ENCODE data around the gene BAIAP2. TPM values are rescaled to one million over a fixed set of nuclear protein-coding genes. Genes with fewer than 3 reads are reported as not detected.
A peak's percentile ranks its signal among the peaks of the same experiment; 100 is the strongest.

BAIAP2 gene
- total RNA-seq, 4 donors from 2014 or later: 7.3 to 36.1 (median 15.4) TPM

DNA sequence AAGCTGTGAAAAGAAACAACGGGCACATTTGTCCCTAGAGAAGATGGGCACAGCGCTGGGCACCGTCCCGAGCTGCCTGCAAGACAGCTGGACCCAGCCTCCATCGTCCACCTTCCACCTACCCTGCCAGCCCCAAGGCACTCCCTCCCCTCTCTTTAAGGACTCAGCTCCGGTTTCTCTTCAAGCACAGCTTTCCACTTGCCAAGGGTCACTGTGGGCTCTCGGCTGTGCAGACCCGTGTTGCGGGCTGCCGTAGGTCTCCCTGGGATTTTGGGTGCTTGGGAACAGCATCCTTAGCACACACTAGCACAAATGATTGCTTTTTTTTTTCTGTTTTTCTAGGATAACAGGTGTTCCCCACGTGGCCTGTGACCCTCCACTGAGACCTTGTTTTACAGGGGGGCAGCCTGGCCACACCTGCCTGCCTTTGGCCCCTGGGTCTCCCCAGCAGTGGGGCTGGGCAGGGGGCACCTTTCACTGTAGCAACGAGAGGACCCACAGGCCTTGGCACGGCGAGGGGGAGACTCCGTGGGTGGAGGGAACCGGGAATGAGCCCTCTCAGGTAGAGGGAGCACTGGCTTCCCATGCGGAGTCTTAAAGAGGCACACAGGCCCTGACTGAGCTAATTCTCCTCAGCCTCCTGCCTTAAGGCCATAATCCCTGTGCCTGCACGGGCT, 41.9 kb upstream of the BAIAP2 start:
- DNase-seq (no peak), ATAC-seq (no peak)
- intact Hi-C loops (cut with DNase I; ENCODE audit: low total_unique reads): no loop called here
- Histone ChIP-seq H3K36me3 (peaks cover 0 to 33% of the 10 kb centered on the region in 2 donors), H3K4me3 (peak overlapping the region; percentile 70 to 83 (median 77)), H3K27ac (no peak overlapping the region), H3K27me3 (no peaks in the 10 kb centered on the region), H3K4me1 (peaks cover 24 to 33% of the 10 kb centered on the region in 2 donors), H3K9me3 (no peaks in the 10 kb centered on the region)
- no peak for TF ChIP-seq POLR2A (IDR thresholded peaks at IDR 0.05)
- TF ChIP-seq, protein P1, sequence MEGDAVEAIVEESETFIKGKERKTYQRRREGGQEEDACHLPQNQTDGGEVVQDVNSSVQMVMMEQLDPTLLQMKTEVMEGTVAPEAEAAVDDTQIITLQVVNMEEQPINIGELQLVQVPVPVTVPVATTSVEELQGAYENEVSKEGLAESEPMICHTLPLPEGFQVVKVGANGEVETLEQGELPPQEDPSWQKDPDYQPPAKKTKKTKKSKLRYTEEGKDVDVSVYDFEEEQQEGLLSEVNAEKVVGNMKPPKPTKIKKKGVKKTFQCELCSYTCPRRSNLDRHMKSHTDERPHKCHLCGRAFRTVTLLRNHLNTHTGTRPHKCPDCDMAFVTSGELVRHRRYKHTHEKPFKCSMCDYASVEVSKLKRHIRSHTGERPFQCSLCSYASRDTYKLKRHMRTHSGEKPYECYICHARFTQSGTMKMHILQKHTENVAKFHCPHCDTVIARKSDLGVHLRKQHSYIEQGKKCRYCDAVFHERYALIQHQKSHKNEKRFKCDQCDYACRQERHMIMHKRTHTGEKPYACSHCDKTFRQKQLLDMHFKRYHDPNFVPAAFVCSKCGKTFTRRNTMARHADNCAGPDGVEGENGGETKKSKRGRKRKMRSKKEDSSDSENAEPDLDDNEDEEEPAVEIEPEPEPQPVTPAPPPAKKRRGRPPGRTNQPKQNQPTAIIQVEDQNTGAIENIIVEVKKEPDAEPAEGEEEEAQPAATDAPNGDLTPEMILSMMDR (IDR thresholded peaks at IDR 0.05 in 4 of 5, conservative IDR thresholded peaks at IDR 0.05 in 1 of 5): no peak
- in situ Hi-C loops (cut with MboI; ENCODE audit: low sequenced_read_pairs in 4 of 4): no loop called here

DNA sequence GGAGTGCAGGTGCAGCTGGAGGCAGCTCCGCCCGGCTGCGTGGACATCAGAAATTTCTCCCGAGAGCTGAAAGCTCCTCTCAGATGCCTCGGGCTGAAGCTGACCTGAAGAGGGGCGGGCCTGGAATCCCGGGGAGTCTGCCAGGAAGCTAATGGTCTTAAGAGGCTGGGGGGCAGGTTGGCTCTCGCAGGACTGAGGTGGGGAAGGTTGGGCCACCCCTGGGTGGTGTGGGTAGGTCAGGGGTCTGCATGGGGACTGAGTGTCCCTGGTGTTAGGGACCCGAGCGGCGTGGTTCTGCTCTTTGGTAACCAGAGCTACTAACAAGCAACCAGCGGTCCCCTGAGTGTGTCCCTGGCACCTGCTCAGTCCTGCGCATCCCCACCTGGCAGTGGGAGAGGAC, 39.8 kb upstream of the BAIAP2 start:
- Histone ChIP-seq H3K9me3 (no peaks in the 10 kb centered on the region), H3K36me3 (peaks cover 0 to 52% of the 10 kb centered on the region in 2 donors), H3K4me1 (peaks cover 21 to 27% of the 10 kb centered on the region in 2 donors), H3K27me3 (no peaks in the 10 kb centered on the region), H3K4me3 (no peak overlapping the region), H3K27ac (no peak overlapping the region)
- in situ Hi-C loops (cut with MboI; ENCODE audit: low sequenced_read_pairs in 4 of 4) (no loop called here), intact Hi-C loops (cut with DNase I; ENCODE audit: low total_unique reads) (no loop called here)
- DNase-seq: no peak
- no peak for ATAC-seq
- TF ChIP-seq, protein P1 (IDR thresholded peaks at IDR 0.05 in 4 of 5, conservative IDR thresholded peaks at IDR 0.05 in 1 of 5): no peak

DNA sequence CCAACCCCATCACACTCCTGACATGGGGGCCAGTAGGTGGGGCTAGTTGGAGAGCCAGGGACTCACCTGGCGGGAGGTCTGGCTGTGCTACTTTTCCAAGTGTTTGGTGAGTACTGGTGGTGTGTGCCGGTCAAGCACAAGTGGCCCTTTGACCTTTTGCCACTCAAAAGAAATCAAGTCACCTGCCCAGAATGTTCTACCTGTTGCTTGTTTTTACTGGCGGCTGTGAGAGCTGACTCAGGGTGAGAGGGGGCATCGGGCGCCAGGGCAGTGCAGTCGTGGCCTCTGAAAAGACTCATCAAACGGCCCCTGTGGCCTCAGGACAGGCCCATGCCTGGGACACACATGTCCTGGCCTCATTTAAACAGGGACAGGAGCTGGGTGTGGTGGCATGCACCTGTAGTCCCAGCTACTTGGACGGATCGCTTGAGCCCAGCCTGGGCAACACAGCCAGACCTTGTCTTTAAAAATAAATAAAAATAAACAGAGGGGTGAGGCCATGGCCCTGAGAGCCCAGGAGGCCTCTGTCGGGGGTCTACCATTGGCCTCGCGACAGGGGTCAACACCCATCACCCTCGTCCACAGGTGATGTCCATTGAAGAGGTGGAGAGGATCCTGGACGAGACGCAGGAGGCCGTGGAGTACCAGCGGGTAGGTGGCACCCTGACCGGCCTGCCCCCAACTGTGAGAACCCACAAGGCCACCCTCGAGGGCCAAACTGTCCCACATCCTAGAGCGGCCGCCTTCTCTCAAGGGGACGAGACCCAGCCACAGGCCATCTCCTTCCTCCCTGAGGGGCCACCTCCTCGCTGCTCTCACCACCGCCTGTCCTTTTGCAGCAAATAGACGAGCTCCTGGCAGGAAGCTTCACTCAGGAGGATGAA, 38.3 kb upstream of the BAIAP2 start:
- H3K9me3 ChIP-seq: no peaks in the 10 kb centered on the region
- no peak overlapping the region for H3K27ac ChIP-seq
- ATAC-seq (no peak), DNase-seq (no peak)
- peaks cover 27 to 37% of the 10 kb centered on the region in 2 donors for H3K4me1 ChIP-seq
- no peak overlapping the region for H3K4me3 ChIP-seq
- intact Hi-C loops (cut with DNase I; ENCODE audit: low total_unique reads) (no loop called here), in situ Hi-C loops (cut with MboI; ENCODE audit: low sequenced_read_pairs in 4 of 4) (no loop called here)
- TF ChIP-seq POLR2A (IDR thresholded peaks at IDR 0.05): no peak
- TF ChIP-seq, protein P1 (IDR thresholded peaks at IDR 0.05 in 4 of 5, conservative IDR thresholded peaks at IDR 0.05 in 1 of 5): no peak
- H3K27me3 ChIP-seq: no peaks in the 10 kb centered on the region
- H3K36me3 ChIP-seq: peaks cover 0 to 52% of the 10 kb centered on the region in 2 donors

DNA sequence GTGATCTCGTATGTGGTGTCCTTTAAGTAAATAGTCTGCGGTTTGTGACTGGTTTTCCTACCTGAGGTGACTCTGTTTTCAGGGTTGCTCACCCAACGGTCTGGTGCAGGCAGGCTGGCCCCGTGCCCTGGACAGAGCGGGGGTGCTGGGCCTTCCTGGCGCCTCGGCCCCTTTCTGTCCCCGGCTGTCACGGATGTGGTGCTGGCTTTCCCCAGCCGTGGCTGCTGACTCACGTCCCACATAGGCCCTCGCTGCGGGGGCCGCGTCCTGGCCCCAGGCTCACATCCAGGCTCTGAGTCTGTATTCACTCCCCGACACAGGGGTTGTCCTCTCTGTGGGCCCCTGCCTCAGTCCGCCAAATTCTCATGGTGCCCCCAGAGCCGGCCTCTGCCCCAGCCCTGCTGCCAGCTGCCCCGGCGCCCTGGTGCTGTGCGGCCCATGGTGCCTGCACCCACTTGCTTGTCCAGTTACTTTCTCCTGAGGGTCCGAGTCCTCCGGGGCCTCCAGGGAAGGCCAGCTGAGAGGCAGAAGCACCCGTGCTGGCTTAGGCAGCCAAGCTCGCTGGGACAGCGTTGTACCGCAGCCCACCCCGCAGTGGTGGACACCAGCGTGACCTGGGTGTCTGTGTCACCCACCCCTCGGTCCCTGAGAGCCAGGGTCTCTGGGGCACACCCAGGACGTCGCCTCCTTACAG, 37.4 kb upstream of the BAIAP2 start:
- peaks cover 0 to 52% of the 10 kb centered on the region in 2 donors for H3K36me3 ChIP-seq

More for the DNA sequence above, 37.4 kb upstream of the BAIAP2 start:
- Histone ChIP-seq H3K4me3 (no peak overlapping the region), H3K27ac (no peak overlapping the region), H3K27me3 (peaks cover 0 to 2% (median under 1%) of the 10 kb centered on the region in 3 donors), H3K4me1 (peaks cover 33 to 42% of the 10 kb centered on the region in 2 donors), H3K9me3 (no peaks in the 10 kb centered on the region)
- intact Hi-C loops (cut with DNase I; ENCODE audit: low total_unique reads): no loop called here
- no peak for TF ChIP-seq POLR2A (IDR thresholded peaks at IDR 0.05)
- TF ChIP-seq, protein P1 (IDR thresholded peaks at IDR 0.05 in 4 of 5, conservative IDR thresholded peaks at IDR 0.05 in 1 of 5): no peak
- in situ Hi-C loops (cut with MboI; ENCODE audit: low sequenced_read_pairs in 4 of 4): no loop called here
- DNase-seq: no peak
- ATAC-seq: no peak

Measured in gastrocnemius medialis (tissue), 4 donors.